ENCODE data around the gene TRIM71. TPM values are rescaled to one million over a fixed set of nuclear protein-coding genes. Genes with fewer than 3 reads are reported as not detected.
A peak's percentile ranks its signal among the peaks of the same experiment; 100 is the strongest.

TRIM71 gene
- total RNA-seq, result under 1 TPM in 1 of 10 donors, not detected in 9; 0.07 TPM
- polyA plus RNA-seq, result not detected
- long read RNA-seq, donor 1, result 0 reads
- long read RNA-seq, donor 2, result 0 reads
- long read RNA-seq, donor 3, result 0 reads

DNA sequence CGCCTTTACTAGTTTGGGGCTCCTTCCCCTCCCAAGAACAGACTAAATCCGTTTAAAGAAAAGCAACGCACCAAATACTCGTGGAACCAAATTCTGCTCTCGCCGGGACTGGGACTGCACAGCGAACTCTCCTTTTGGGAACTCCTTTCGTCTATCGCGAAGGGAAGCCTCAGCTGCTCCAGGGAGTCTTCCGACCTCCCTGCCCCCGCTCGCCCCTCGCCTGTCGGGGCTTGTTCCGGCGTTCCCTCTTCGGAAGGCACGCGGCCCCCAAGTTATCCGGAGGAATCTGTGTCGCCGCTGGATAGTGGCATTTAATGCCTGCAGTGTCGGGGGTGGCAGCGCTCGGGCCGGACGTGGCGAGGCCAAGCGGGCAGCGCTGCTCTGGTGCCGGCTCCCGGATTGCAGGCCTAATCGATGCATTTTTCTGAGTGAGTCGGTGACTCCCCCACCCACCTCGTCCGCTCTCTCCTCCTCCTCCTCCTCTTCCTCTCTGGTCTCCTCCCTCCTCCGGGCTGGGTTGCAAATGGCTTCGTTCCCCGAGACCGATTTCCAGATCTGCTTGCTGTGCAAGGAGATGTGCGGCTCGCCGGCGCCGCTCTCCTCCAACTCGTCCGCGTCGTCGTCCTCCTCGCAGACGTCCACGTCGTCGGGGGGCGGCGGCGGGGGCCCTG lies at the start of gene TRIM71:
TSS of gene TRIM71 (plus strand) at position 440 of the 671 bp plus-strand sequence. CDS start at position 524, 84 bp downstream.
- ATAC-seq (no peak), DNase-seq (no peak)
- peaks cover 23 to 83% (median 65%) of the 10 kb centered on the region in 7 donors for H3K27me3 ChIP-seq
- no peak within 1 kb of the TSS for H3K27ac ChIP-seq
- TF ChIP-seq, protein P1, sequence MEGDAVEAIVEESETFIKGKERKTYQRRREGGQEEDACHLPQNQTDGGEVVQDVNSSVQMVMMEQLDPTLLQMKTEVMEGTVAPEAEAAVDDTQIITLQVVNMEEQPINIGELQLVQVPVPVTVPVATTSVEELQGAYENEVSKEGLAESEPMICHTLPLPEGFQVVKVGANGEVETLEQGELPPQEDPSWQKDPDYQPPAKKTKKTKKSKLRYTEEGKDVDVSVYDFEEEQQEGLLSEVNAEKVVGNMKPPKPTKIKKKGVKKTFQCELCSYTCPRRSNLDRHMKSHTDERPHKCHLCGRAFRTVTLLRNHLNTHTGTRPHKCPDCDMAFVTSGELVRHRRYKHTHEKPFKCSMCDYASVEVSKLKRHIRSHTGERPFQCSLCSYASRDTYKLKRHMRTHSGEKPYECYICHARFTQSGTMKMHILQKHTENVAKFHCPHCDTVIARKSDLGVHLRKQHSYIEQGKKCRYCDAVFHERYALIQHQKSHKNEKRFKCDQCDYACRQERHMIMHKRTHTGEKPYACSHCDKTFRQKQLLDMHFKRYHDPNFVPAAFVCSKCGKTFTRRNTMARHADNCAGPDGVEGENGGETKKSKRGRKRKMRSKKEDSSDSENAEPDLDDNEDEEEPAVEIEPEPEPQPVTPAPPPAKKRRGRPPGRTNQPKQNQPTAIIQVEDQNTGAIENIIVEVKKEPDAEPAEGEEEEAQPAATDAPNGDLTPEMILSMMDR (IDR thresholded peaks at IDR 0.05), result no peak
- intact Hi-C loops (cut with DNase I), result no loop called here
- peak within 1 kb of the TSS in 9 of 10 donors; percentile 26 to 59 (median 50) for H3K4me3 ChIP-seq
- H3K4me1 ChIP-seq, result peaks cover 3 to 32% (median 15%) of the 10 kb centered on the region in 9 donors
- WGBS, 2 donors, result 1 to 2% methylated on average over 55 to 59 of the region's 59 CpGs
- H3K9me3 ChIP-seq, result no peaks in the 10 kb centered on the region
- no peaks in the 10 kb centered on the region for H3K36me3 ChIP-seq

DNA sequence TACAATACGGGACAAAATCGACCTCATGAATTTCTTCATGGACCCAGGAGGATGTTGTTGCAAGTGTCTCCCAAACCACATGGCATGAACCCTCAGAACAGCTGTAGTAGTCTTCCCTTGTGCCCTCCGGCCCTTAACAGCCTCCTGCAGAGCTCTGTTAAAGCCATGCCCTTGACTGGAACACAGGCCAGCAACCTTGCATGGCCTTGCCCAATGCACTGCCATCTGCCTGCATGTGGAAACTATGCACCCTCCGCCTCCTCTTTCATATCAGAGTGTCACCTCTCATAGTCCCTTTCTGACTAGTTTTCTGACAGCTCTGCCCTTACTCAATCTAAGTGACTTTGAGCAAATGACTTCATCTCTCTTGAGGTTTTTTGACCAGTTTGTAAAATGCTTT lies 39.4 kb upstream of the TRIM71 start:
- TF ChIP-seq, protein P1 (IDR thresholded peaks at IDR 0.05), result no peak
- H3K27me3 ChIP-seq, result no peaks in the 10 kb centered on the region
- H3K4me3 ChIP-seq, result no peak overlapping the region
- H3K27ac ChIP-seq, result no peak overlapping the region
- peaks cover 0 to 9% (median 6%) of the 10 kb centered on the region in 9 donors for H3K4me1 ChIP-seq
- no peak for DNase-seq
- intact Hi-C loops (cut with DNase I), result loop anchor here in 1 of 10 donors (10.0 kb wide), 1 partner anchor 156 kb away; no protein-coding TSS in a partner anchor
- no peaks in the 10 kb centered on the region for H3K9me3 ChIP-seq
- no peak for ATAC-seq
- WGBS, 2 donors, result 90 to 93% methylated on average over 4 of the region's 4 CpGs
- peaks cover 0 to 27% (median 3%) of the 10 kb centered on the region in 9 donors for H3K36me3 ChIP-seq

DNA sequence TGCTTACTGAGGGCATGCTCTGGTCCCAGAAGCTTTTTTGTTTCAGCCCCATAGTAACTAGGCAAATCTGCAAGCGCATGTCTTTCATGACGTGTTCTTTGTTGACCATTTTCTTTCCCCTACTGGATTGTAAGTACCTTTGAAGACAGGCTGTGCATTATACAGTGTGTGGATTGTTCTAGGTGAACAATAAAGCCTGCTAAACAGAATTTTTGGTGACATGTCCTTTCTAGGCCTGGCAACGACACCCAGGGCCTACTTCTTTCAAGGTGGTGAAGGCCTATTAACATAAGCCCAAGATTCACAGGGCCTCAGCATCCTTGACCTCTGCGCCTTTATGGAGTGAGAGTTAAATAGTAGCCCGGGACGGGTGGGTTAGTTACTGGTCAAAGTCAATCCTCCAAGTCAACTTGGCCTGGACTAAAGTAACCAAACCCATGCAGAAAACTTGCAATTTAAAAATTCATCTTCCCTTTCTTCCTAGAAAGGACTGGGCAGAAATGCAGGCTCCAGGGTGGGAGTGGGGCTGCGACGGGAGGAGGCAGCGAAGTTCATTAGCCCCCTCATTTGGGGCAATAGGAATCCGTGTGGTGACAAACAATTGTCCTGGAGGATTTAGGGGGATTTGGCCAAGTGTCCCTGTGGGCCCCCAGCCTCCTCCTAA lies 37.6 kb upstream of the TRIM71 start:
- no peaks in the 10 kb centered on the region for H3K9me3 ChIP-seq
- intact Hi-C loops (cut with DNase I), result loop anchor here in 1 of 10 donors (10.0 kb wide), 1 partner anchor 265 kb away; no protein-coding TSS in a partner anchor
- H3K4me1 ChIP-seq, result peaks cover 0 to 9% (median 6%) of the 10 kb centered on the region in 9 donors
- 87 to 91% methylated on average over 10 of the region's 10 CpGs for WGBS, 2 donors
- peaks cover 0 to 9% (median 0%) of the 10 kb centered on the region in 9 donors for H3K36me3 ChIP-seq
- peak overlapping the region; percentile 40 to 67 (median 58) for H3K4me3 ChIP-seq
- no peak overlapping the region for H3K27ac ChIP-seq
- H3K27me3 ChIP-seq, result no peaks in the 10 kb centered on the region
- ATAC-seq (no peak), DNase-seq (no peak)
- TF ChIP-seq, protein P1 (IDR thresholded peaks at IDR 0.05), result no peak

DNA sequence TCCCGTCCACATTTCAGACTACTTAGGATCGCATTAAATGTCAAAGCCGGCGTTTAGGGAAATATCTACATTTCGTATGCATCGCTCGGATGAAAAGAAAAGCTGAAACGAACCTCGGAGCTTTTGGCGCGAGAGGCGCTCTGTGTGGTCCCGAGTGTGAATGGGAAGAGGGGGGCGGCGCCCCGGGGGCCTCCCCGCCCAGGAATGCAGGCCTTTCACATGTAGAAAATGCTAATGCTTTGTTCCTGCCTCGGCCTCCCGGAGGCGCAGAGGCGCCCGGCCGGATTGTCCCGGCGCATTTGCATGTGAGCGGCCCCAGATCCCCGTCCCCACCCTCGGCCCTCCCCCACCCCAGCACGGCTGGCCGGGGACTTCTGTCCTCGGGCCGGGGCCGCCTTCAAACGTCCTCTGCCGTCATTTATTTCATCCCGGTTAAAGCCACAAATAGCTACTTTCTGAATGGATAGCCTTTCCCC lies 37.0 kb upstream of the TRIM71 start:
- intact Hi-C loops (cut with DNase I), result loop anchor here in 1 of 10 donors (10.0 kb wide), 1 partner anchor 266 kb away; no protein-coding TSS in a partner anchor
- peaks cover 0 to 9% (median 6%) of the 10 kb centered on the region in 9 donors for H3K4me1 ChIP-seq
- TF ChIP-seq, protein P1 (IDR thresholded peaks at IDR 0.05), result no peak
- peak; percentile 47 to 74 (median 66) for ATAC-seq
- H3K27ac ChIP-seq, result no peak overlapping the region
- no peaks in the 10 kb centered on the region for H3K9me3 ChIP-seq
- WGBS, 2 donors, result 6 to 10% methylated on average over 36 of the region's 36 CpGs
- H3K36me3 ChIP-seq, result peaks cover 0 to 4% (median 0%) of the 10 kb centered on the region in 9 donors
- H3K4me3 ChIP-seq, result peak overlapping the region; percentile 40 to 67 (median 58)
- DNase-seq, result peak; percentile 8 to 27
- H3K27me3 ChIP-seq, result no peaks in the 10 kb centered on the region

Data from heart right ventricle (tissue), 16 donors.